ENCODE data around the gene NUP98. TPM values are rescaled to one million over a fixed set of nuclear protein-coding genes. Genes with fewer than 3 reads are reported as not detected.

Gene NUP98
- total RNA-seq, 1 experiment from 2014 or later = 128 TPM

GRCh38 chr11:3823762-3824506 lies 26.6 kb upstream of the NUP98 start:
- H3K9me3 ChIP-seq (ENCODE audit: low read length) = no peaks in the 10 kb centered on the region
- no peaks in the 10 kb centered on the region for H3K79me2 ChIP-seq (ENCODE audit: low read length)
- H3K4me3 ChIP-seq (ENCODE audit: low read length) = no peak overlapping the region
- ATAC-seq (no peak), DNase-seq (no peak)
- H3K9me2 ChIP-seq (replicated peaks; ENCODE audit: low read length) = no peaks in the 10 kb centered on the region
- no peaks in the 10 kb centered on the region for H4K20me1 ChIP-seq (ENCODE audit: low read length)
- no peak overlapping the region for H3K4me2 ChIP-seq (ENCODE audit: low read length)
- no TSS peak for BruUV-seq (replicated peaks)
- H3F3A ChIP-seq (ENCODE audit: low read length, unreplicated experiment) = no peaks in the 10 kb centered on the region
- CTCF ChIA-PET = no interaction called here
- intact Hi-C loops (cut with micrococcal nuclease) = no loop called here
- H3K27me3 ChIP-seq (ENCODE audit: low read length) = no peaks in the 10 kb centered on the region
- TF ChIP-seq, protein P1, sequence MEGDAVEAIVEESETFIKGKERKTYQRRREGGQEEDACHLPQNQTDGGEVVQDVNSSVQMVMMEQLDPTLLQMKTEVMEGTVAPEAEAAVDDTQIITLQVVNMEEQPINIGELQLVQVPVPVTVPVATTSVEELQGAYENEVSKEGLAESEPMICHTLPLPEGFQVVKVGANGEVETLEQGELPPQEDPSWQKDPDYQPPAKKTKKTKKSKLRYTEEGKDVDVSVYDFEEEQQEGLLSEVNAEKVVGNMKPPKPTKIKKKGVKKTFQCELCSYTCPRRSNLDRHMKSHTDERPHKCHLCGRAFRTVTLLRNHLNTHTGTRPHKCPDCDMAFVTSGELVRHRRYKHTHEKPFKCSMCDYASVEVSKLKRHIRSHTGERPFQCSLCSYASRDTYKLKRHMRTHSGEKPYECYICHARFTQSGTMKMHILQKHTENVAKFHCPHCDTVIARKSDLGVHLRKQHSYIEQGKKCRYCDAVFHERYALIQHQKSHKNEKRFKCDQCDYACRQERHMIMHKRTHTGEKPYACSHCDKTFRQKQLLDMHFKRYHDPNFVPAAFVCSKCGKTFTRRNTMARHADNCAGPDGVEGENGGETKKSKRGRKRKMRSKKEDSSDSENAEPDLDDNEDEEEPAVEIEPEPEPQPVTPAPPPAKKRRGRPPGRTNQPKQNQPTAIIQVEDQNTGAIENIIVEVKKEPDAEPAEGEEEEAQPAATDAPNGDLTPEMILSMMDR (conservative IDR thresholded peaks at IDR 0.05; ENCODE audit: low read depth, low read length) = no peak
- TF ChIP-seq EZH2phosphoT487 (IDR thresholded peaks at IDR 0.05; ENCODE audit: borderline replicate concordance, low read length) (no peak), EZH2 (IDR thresholded peaks at IDR 0.05; ENCODE audit: low read length, unreplicated experiment) (no peak)
- no peak overlapping the region for H3K27ac ChIP-seq (ENCODE audit: low read length)
- POLR2A ChIA-PET (ENCODE audit: unreplicated experiment) = no interaction called here
- H3K36me3 ChIP-seq (ENCODE audit: low read depth, low read length) = no peaks in the 10 kb centered on the region; the same call in 1 of the 2 replicates
- H3K4me1 ChIP-seq (ENCODE audit: insufficient read depth, low read length) = no peaks in the 10 kb centered on the region
- H3K9ac ChIP-seq (ENCODE audit: low read length) = no peak overlapping the region
- H2AFZ ChIP-seq (ENCODE audit: low read length) = no peak overlapping the region

DNA sequence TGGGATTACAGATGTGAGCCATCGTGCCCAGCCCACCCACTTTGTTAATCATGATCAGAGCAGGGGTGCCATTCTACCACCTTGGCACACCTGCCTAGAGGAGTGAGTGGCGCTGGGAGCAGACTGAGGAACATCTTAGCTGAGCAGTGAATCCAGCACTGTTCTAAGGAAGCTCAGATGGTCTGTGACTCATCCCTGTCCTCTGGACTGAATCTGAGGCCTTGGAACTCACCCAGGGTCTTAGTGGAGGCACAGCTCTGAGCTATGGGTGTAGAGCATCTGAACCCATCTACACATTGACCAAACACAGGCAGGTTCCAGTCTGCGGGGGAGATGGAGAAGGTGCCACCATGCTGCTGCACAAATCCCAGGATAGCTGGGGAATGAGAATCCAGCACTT lies 25.9 kb upstream of the NUP98 start:
- Histone ChIP-seq H3K27ac (ENCODE audit: low read length) (no peak overlapping the region), H3K79me2 (ENCODE audit: low read length) (no peaks in the 10 kb centered on the region), H3K9ac (ENCODE audit: low read length) (no peak overlapping the region), H3K4me2 (ENCODE audit: low read length) (no peak overlapping the region), H4K20me1 (ENCODE audit: low read length) (no peaks in the 10 kb centered on the region), H3K4me3 (ENCODE audit: low read length) (no peak overlapping the region), H2AFZ (ENCODE audit: low read length) (no peak overlapping the region), H3F3A (ENCODE audit: low read length, unreplicated experiment) (no peaks in the 10 kb centered on the region), H3K27me3 (ENCODE audit: low read length) (no peaks in the 10 kb centered on the region), H3K36me3 (ENCODE audit: low read depth, low read length) (no peaks in the 10 kb centered on the region; the same call in 1 of the 2 replicates), H3K9me2 (replicated peaks; ENCODE audit: low read length) (no peaks in the 10 kb centered on the region), H3K9me3 (ENCODE audit: low read length) (no peaks in the 10 kb centered on the region), H3K4me1 (ENCODE audit: insufficient read depth, low read length) (no peaks in the 10 kb centered on the region)
- BruUV-seq (replicated peaks) = no TSS peak
- intact Hi-C loops (cut with micrococcal nuclease) = no loop called here
- TF ChIP-seq EZH2 (IDR thresholded peaks at IDR 0.05; ENCODE audit: low read length, unreplicated experiment) = no peak
- TF ChIP-seq EZH2phosphoT487 (IDR thresholded peaks at IDR 0.05; ENCODE audit: borderline replicate concordance, low read length) = no peak
- TF ChIP-seq, protein P1 (conservative IDR thresholded peaks at IDR 0.05; ENCODE audit: low read depth, low read length) = no peak
- ChIA-PET POLR2A (ENCODE audit: unreplicated experiment) (interaction anchor here (0.5 kb wide), 1 partner anchor 17 kb away, joined by 4 read pairs; the partner anchor contains the start of gene RHOG), CTCF (no interaction called here)
- DNase-seq = peak; percentile 39
- ATAC-seq = peak; percentile 82

DNA sequence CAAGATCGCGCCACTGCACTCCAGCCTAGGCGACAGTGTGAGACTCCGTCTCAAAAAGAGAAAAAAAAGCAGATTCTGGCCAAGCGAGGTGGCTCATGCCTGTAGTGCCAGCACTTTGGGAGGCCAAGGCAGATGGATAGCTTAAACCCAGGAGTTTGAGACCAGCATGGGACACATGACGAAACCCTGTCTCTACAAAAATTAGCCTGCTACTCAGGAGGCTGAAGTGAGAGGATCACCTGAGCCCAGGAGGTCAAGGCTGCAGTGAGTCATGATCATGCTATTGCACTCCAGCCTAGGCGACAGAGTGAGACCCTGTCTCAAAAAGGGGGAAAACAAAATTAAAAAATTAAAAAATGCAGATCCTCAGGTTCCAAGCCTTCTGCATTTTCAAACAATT lies 25.0 kb upstream of the NUP98 start:
- TF ChIP-seq EZH2phosphoT487 (IDR thresholded peaks at IDR 0.05; ENCODE audit: borderline replicate concordance, low read length) = no peak
- TF ChIP-seq, protein P1 (conservative IDR thresholded peaks at IDR 0.05; ENCODE audit: low read depth, low read length) = no peak
- TF ChIP-seq EZH2 (IDR thresholded peaks at IDR 0.05; ENCODE audit: low read length, unreplicated experiment) = no peak
- POLR2A ChIA-PET (ENCODE audit: unreplicated experiment) = no interaction called here
- Histone ChIP-seq H3F3A (ENCODE audit: low read length, unreplicated experiment) (no peaks in the 10 kb centered on the region), H3K36me3 (ENCODE audit: low read depth, low read length) (no peaks in the 10 kb centered on the region; the same call in 1 of the 2 replicates), H3K27ac (ENCODE audit: low read length) (no peak overlapping the region), H3K9me2 (replicated peaks; ENCODE audit: low read length) (no peaks in the 10 kb centered on the region), H2AFZ (ENCODE audit: low read length) (no peak overlapping the region), H3K27me3 (ENCODE audit: low read length) (no peaks in the 10 kb centered on the region), H3K4me1 (ENCODE audit: insufficient read depth, low read length) (no peaks in the 10 kb centered on the region), H3K9me3 (ENCODE audit: low read length) (no peaks in the 10 kb centered on the region), H3K79me2 (ENCODE audit: low read length) (no peaks in the 10 kb centered on the region), H3K4me3 (ENCODE audit: low read length) (no peak overlapping the region), H3K9ac (ENCODE audit: low read length) (no peak overlapping the region), H3K4me2 (ENCODE audit: low read length) (no peak overlapping the region), H4K20me1 (ENCODE audit: low read length) (no peaks in the 10 kb centered on the region)
- no TSS peak for BruUV-seq (replicated peaks)
- DNase-seq (no peak), ATAC-seq (no peak)
- intact Hi-C loops (cut with micrococcal nuclease) = no loop called here
- CTCF ChIA-PET = interaction anchor here (0.6 kb wide), 1 partner anchor 140 kb away, joined by 4 read pairs; no protein-coding TSS in a partner anchor
